Body of pancreas (tissue), 4 donors: Measurements from ENCODE around the gene RAB18.

Source experiments
- CTCF ChIP-seq, 7 experiments: fragments of 450-650 bp in 4 of 7; fragments of 200-600 bp in 3 of 7; sonication (generic) in 3 of 7; IDR thresholded peaks; one replicate each; pipeline ENCODE4 v1.5.1; 2016 to 2019; ENCODE audit warnings: antibody characterized with exemption in 7 of 7
- POLR2A ChIP-seq, 3 donors: fragments of 450-650 bp; IDR thresholded peaks; one replicate each; pipeline ENCODE4 v1.6.1; 2016; ENCODE audit warnings: antibody characterized with exemption in 3 of 3, mild to moderate bottlenecking in 2 of 3

GRCh38 chr10:27550823-27551222, 46.7 kb downstream of the RAB18 start:
- no peak for TF ChIP-seq CTCF (IDR thresholded peaks at IDR 0.05)
- no peak for TF ChIP-seq POLR2A (IDR thresholded peaks at IDR 0.05)
